ENCODE results near the gene PSD4. TPM values are rescaled to one million over a fixed set of nuclear protein-coding genes. Genes with fewer than 3 reads are reported as not detected.

PSD4 gene
- total RNA-seq, 2 donors from 2014 or later = 2.4 to 4.5 TPM

DNA sequence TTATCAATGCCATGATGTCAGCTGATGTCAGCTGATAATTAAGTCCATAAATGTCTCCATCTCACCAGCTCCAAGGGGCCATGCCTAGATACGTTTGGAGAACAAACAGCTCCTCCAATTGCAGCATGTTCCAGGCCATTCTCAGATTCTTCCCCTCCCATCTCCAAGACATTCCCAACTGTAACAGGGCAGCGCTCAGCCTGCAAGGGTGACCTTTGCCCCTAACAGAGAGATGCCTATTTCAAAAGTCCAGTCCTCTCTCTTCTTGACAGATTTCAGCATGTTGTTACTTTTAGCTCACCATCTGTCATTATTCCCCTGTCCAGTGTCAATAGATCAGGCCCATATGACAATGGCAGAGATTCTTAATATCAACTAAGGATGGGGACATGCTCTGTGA lies 9.9 kb downstream of the PSD4 start:
- Histone ChIP-seq H3K9me3 (no peaks in the 10 kb centered on the region), H3K27ac (no peak overlapping the region), H3K27me3 (no peaks in the 10 kb centered on the region), H3K4me3 (no peak overlapping the region), H3K36me3 (no peaks in the 10 kb centered on the region), H3K4me1 (no peaks in the 10 kb centered on the region)
- no peak for DNase-seq (ENCODE audit: low spot score)
- TF ChIP-seq, protein P1, sequence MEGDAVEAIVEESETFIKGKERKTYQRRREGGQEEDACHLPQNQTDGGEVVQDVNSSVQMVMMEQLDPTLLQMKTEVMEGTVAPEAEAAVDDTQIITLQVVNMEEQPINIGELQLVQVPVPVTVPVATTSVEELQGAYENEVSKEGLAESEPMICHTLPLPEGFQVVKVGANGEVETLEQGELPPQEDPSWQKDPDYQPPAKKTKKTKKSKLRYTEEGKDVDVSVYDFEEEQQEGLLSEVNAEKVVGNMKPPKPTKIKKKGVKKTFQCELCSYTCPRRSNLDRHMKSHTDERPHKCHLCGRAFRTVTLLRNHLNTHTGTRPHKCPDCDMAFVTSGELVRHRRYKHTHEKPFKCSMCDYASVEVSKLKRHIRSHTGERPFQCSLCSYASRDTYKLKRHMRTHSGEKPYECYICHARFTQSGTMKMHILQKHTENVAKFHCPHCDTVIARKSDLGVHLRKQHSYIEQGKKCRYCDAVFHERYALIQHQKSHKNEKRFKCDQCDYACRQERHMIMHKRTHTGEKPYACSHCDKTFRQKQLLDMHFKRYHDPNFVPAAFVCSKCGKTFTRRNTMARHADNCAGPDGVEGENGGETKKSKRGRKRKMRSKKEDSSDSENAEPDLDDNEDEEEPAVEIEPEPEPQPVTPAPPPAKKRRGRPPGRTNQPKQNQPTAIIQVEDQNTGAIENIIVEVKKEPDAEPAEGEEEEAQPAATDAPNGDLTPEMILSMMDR (IDR thresholded peaks at IDR 0.05) = no peak

DNA sequence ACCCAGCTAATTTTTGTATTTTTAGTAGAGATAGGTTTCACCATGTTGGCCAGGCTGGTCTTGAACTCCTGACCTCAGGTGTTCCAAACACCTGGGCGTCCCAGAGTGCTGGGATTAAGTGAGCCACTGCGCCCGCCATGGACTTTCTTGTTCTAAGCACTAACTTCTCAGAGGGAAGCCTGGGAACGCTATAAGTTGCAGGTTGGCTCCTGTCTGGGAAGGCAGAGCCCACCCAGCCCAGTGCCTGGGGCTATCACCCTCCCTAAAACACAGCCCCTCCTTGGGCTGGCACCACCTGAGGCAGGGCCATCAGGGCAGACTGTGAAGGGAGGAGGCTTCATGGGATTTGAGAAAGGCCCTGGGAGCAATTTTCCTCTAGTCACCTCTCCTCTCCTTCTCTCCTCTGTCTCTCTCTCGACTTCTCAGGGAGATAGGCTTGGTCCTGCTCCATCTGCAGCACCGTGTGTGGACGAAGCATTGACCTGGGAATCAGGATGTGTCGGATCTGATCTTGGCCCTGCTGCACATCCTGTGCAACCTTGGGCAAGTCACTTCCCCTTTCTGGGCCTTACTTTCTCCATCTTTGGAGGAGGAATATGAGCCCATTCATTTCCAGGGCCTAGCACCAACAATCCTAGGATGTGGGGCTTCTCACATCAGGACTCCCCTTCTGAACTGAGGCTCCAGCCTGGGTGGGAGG lies 10.9 kb downstream of the PSD4 start:
- Histone ChIP-seq H3K9me3 (no peaks in the 10 kb centered on the region), H3K4me3 (no peak overlapping the region), H3K27me3 (no peaks in the 10 kb centered on the region), H3K27ac (no peak overlapping the region), H3K36me3 (no peaks in the 10 kb centered on the region), H3K4me1 (no peaks in the 10 kb centered on the region)
- TF ChIP-seq, protein P1 (IDR thresholded peaks at IDR 0.05) = no peak
- DNase-seq (ENCODE audit: low spot score) = no peak

DNA sequence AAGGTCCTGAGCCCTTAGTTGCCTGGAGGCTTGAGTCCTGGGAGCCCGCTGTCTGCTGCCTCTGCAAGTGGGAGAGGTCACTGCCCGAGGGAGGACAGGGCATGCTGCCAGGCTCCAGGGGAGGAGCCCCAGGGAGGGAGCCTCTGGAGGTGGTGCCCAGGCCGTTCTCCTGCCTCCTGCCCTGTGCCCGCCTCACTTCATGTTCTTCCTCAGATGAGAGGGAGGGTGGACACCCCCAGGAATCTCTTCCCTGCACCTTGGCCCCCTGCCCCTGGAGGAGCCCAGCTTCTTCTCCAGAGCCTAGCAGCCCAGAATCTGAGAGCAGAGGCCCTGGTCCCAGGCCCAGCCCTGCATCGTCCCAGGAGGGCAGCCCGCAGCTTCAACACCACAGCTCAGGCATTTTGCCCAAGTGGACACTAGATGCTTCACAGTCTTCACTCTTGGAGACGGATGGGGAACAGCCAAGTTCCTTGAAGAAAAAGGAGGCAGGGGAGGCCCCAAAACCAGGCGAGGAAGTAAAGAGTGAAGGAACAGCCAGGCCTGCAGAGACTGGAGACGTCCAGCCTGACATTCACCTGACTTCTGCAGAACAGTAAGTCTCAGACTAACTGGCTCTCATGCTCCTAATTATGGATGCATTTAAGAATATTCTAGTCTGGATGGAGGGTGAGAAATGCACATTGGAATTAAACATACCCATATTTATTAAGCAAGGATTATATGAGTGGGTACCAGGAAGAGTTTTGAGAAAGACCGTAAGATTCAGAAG lies 12.1 kb downstream of the PSD4 start:
- Histone ChIP-seq H3K4me3 (no peak overlapping the region), H3K4me1 (no peaks in the 10 kb centered on the region), H3K27ac (no peak overlapping the region), H3K27me3 (no peaks in the 10 kb centered on the region), H3K36me3 (no peaks in the 10 kb centered on the region), H3K9me3 (no peaks in the 10 kb centered on the region)
- TF ChIP-seq, protein P1 (IDR thresholded peaks at IDR 0.05) = no peak
- DNase-seq (ENCODE audit: low spot score) = no peak

- Histone ChIP-seq H3K4me1 (no peaks in the 10 kb centered on the region), H3K27ac (no peak overlapping the region), H3K27me3 (no peaks in the 10 kb centered on the region), H3K9me3 (no peaks in the 10 kb centered on the region), H3K4me3 (no peak overlapping the region), H3K36me3 (no peaks in the 10 kb centered on the region)
- TF ChIP-seq, protein P1 (IDR thresholded peaks at IDR 0.05) = no peak
- DNase-seq (ENCODE audit: low spot score) = no peak
These were observed 12.6 kb downstream of the PSD4 start for GRCh38 chr2:113186433-113186796.

DNA sequence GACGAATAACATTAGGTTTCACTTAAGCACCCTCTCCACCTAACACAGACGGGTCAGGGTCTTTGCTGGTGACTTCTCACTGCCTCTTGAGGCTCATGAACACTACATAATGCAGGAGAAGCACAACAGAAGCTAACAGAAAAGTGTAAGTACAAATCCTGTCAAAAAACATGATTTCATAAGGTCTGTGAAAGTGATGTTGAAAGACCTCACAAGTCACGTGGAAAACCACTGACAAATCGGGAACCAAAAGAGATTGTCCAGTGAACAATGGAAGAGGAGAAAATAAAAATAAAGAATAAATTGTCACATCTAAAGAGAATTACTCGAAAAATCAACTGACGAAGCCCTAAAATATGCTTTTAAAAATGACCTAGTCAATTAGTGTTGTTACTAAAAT lies 14.0 kb downstream of the PSD4 start:
- H3K27me3 ChIP-seq = no peaks in the 10 kb centered on the region
- DNase-seq (ENCODE audit: low spot score) = no peak
- no peak overlapping the region for H3K27ac ChIP-seq
- H3K4me3 ChIP-seq = no peak overlapping the region
- TF ChIP-seq, protein P1 (IDR thresholded peaks at IDR 0.05) = no peak
- H3K9me3 ChIP-seq = no peaks in the 10 kb centered on the region
- H3K4me1 ChIP-seq = no peaks in the 10 kb centered on the region
- H3K36me3 ChIP-seq = no peaks in the 10 kb centered on the region

Data from right atrium auricular region (tissue), 2 donors.